Neuron (in vitro differentiated cells): ENCODE measurements around the gene SORD.
"Not testable (repeated sequence)": the region's sequence is repeated elsewhere in the genome, so short reads cannot be mapped to it uniquely, and the experiment has no call there.

Experiments used
- H2AFZ ChIP-seq: one replicate; pipeline ENCODE4 v1.6.1; 2013; ENCODE audit warnings: low read depth, mild to moderate bottlenecking, inconsistent platforms, low read length, moderate library complexity
- H3K27me3 ChIP-seq: one replicate; pipeline ENCODE4 v1.6.1; 2013; ENCODE audit warnings: low read length; ENCODE audit not compliant: insufficient read depth
- H3K36me3 ChIP-seq: one replicate; pipeline ENCODE4 v1.6.1; 2013; ENCODE audit warnings: low read length; ENCODE audit not compliant: insufficient read depth
- H3K4me1 ChIP-seq: one replicate; pipeline ENCODE4 v1.6.1; 2013; ENCODE audit warnings: low read length; ENCODE audit not compliant: insufficient read depth
- H3K4me3 ChIP-seq: 2 replicates; pipeline ENCODE4 v1.5.1; 2013; ENCODE audit warnings: mild to moderate bottlenecking, low read length, moderate library complexity
- H3K9me3 ChIP-seq: one replicate; pipeline ENCODE4 v1.6.1; 2013; ENCODE audit warnings: low read length

The SORD gene

GRCh38 chr15:45003731-45004410, 19.1 kb upstream of the SORD start:
- H3K9me3 ChIP-seq, H3K4me1 ChIP-seq, H3K36me3 ChIP-seq, H3K27me3 ChIP-seq, H2AFZ ChIP-seq, H3K4me3 ChIP-seq: not testable (repeated sequence)

DNA sequence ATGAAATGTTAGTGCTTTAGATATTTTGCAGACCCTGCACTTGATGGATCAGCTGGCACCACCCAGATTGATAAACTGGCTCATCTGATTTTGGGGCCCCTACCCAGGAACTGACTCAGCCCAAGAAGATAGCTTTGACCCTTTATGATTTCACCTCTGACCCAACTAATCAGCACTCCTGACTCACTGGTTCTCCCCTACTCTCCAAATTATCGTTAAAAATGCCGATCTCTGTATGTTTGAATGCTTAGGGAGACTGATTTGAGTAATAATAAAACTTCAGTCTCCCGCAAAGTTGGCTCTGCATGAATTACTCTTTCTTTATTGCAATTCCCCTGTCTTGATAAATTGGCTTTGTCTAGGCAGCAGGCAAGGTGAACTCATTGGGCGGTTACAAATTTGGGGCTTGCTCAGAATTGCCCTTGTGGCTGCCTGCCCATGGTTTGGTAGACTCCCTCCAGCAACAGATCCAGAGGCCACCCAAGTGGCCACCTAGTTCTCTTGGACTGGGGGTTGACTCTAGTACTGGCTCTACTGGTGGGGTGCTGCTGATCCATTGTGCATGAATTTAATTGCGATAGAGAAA, 18.3 kb upstream of the SORD start:
- not testable (repeated sequence) for H3K36me3 ChIP-seq, H3K9me3 ChIP-seq, H3K27me3 ChIP-seq, H3K4me3 ChIP-seq, H2AFZ ChIP-seq, H3K4me1 ChIP-seq

- no peak overlapping the region for H2AFZ ChIP-seq
- peaks cover 3% of the 10 kb centered on the region for H3K27me3 ChIP-seq
- no peaks in the 10 kb centered on the region for H3K36me3 ChIP-seq
- no peaks in the 10 kb centered on the region for H3K4me1 ChIP-seq
- peaks cover 3% of the 10 kb centered on the region for H3K9me3 ChIP-seq
- H3K4me3 ChIP-seq = no peak overlapping the region
These were observed 13.9 kb upstream of the SORD start for GRCh38 chr15:45009046-45009445.

DNA sequence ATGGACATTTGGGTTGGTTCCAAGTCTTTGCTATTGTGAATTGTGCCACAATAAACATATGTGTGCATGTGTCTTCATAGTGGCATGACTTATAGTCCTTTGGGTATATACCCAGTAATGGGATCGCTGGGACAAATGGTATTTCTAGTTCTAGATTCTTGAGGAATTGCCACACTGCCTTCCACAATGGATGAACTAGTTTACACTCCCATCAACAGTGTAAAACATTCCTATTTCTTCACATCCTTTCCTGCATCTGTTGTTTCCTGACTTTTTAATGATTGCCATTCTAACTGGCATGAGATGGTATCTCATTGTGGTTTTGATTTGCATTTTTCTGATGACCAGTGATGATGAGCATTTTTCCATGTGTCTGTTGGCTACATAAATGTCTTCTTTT, 7.9 kb upstream of the SORD start:
- H3K4me1 ChIP-seq, H3K4me3 ChIP-seq, H3K36me3 ChIP-seq: not testable (repeated sequence)

DNA sequence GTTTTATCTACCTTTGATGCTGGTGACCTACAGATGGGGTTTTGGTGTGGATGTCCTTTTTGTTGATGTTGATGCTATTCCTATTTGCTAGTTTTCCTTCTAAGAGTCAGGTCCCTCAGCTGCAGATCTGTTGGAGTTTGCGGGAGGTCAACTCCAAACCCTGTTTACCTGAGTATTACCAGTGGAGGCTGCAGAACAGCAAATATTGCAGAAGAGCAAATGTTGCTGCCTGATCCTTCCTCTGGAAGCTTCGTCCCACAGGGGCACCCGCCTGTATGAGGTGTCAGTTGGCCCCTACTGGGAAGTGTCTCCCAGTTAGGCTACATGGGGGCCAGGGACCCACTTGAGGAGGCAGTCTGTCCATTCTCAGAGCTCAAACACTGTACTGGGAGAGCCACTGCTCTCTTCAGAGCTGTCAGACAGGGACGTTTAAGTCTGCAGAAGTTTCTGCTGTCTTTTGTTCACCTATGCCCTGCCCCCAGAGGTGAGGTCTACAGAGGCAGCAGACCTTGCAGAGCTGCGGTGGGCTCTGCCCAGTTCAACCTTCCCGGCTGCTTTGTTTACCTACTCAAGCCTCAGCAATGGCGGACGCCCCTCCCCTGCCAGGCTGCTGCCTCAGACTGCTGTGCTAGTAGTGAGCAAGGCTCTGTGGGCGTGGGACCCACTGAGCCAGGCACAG, 2.6 kb upstream of the SORD start:
- H3K9me3 ChIP-seq, H3K4me1 ChIP-seq, H3K4me3 ChIP-seq, H3K27me3 ChIP-seq, H3K36me3 ChIP-seq, H2AFZ ChIP-seq: not testable (repeated sequence)

More for the DNA sequence above, 7.9 kb upstream of the SORD start:
- not testable (repeated sequence) for H2AFZ ChIP-seq, H3K27me3 ChIP-seq, H3K9me3 ChIP-seq

- H3K9me3 ChIP-seq, H3K4me3 ChIP-seq, H3K36me3 ChIP-seq, H3K27me3 ChIP-seq, H2AFZ ChIP-seq, H3K4me1 ChIP-seq: not testable (repeated sequence)
These were observed 2.1 kb upstream of the SORD start for GRCh38 chr15:45020901-45021259.

GRCh38 chr15:45021348-45021747, 1.6 kb upstream of the SORD start:
- Histone ChIP-seq H3K4me3 (no peak overlapping the region), H3K36me3 (no peaks in the 10 kb centered on the region), H2AFZ (no peak overlapping the region), H3K9me3 (no peaks in the 10 kb centered on the region), H3K4me1 (peaks cover 8% of the 10 kb centered on the region), H3K27me3 (no peaks in the 10 kb centered on the region)

DNA sequence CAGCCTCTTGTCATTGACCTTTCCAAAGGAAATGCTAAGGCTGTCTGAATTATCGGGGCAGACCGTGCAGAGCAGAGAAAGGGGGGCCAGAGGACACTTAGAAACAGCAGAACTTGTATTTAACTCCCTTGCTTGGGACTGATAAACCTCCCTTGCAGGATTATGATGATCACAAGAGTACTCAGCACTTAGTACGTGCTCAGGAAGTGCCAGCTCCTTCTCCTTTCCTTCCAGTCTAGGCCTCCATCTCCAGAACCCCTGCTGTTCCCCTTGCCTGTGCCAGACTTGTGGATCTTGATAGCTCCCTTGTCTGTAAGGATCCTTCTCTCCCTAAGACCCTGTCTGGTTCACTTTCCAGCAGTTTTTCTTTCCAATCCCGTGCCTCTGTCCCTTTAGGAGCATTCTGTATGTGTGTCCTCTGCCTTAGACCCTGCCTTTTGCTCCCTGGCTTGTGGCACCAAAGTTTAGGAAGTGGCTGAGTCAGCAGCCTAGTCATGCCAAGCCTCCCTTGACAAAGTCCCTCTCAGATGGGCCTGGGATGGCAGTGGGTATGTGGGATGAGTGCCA, 747 bp downstream of the SORD start:
- Histone ChIP-seq H3K27me3 (no peaks in the 10 kb centered on the region), H2AFZ (peak overlapping the region; percentile 59), H3K36me3 (no peaks in the 10 kb centered on the region), H3K4me3 (peak overlapping the region; percentile 69), H3K4me1 (peaks cover 8% of the 10 kb centered on the region), H3K9me3 (peaks cover under 1% of the 10 kb centered on the region)

- H3K4me3 ChIP-seq, H2AFZ ChIP-seq, H3K27me3 ChIP-seq, H3K4me1 ChIP-seq, H3K9me3 ChIP-seq, H3K36me3 ChIP-seq: not testable (repeated sequence)
These were observed 1.7 kb downstream of the SORD start for GRCh38 chr15:45024649-45025048.

DNA sequence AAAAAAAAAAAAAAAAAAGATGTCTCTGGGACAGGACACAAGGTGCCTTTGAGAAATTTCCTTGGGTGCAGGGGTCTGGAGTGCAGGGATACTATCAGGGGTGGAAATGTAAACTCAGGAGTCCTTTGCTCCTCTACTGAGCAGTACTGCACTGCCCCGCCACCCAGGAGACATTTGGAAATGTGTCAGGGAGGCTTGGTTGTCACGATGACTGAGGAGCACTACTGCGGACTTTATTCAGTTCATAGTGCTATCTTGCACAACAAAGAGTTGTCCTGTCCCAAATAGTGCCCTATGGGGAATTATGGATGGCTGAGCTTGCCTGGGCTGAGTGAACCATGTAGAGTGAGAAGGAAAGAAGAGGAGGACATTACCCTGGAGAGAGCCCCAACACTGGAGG, 2.6 kb downstream of the SORD start:
- not testable (repeated sequence) for H2AFZ ChIP-seq, H3K4me1 ChIP-seq, H3K27me3 ChIP-seq, H3K9me3 ChIP-seq, H3K4me3 ChIP-seq, H3K36me3 ChIP-seq

DNA sequence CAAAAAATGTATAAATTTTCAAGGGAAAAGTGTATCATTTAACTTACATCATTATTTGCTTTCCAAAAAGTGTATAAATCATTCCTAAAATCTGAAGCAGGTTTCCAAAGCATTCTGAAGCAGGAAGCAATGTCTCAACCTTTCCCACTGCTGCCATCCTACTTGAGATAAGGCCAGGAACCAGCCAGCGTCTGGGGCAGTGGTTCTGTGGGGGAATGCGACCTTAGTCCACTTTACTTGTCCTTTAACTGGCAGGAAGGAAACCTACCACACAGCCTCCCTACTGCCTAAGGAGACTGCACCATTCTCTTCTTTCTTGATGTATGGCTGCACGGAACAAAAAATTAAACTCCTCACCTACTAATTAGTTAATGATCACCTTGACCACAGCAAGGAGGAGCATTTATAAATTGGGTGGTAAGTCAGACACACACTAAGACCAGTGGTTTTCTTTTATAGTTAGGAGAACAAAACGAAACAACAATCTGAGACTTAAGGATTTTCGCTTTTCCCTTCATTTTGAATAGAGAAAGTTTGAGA, 3.7 kb downstream of the SORD start:
- Histone ChIP-seq H3K36me3 (peaks cover 14% of the 10 kb centered on the region), H2AFZ (no peak overlapping the region), H3K9me3 (peaks cover 11% of the 10 kb centered on the region), H3K4me3 (no peak overlapping the region), H3K4me1 (peaks cover 8% of the 10 kb centered on the region), H3K27me3 (no peaks in the 10 kb centered on the region)

- Histone ChIP-seq H2AFZ (no peak overlapping the region), H3K36me3 (peaks cover 14% of the 10 kb centered on the region), H3K4me3 (no peak overlapping the region), H3K4me1 (peaks cover 8% of the 10 kb centered on the region), H3K9me3 (peaks cover 11% of the 10 kb centered on the region), H3K27me3 (no peaks in the 10 kb centered on the region)
These were observed 4.2 kb downstream of the SORD start for GRCh38 chr15:45027220-45027619.

GRCh38 chr15:45030743-45031142, 7.7 kb downstream of the SORD start:
- no peak overlapping the region for H3K4me3 ChIP-seq
- peaks cover 11% of the 10 kb centered on the region for H3K9me3 ChIP-seq
- H2AFZ ChIP-seq = no peak overlapping the region
- H3K36me3 ChIP-seq = peaks cover 15% of the 10 kb centered on the region
- no peaks in the 10 kb centered on the region for H3K4me1 ChIP-seq
- H3K27me3 ChIP-seq = no peaks in the 10 kb centered on the region
